Endodermal cell (in vitro differentiated cells): ENCODE measurements around the gene CLSTN2. TPM values are rescaled to one million over a fixed set of nuclear protein-coding genes. Genes with fewer than 3 reads are reported as not detected.

Experiments used
- DNase-seq: peaks from one replicate; pipeline ENCODE4 v3.0.0-alpha.2; 2017
- H3K27ac ChIP-seq: 2 replicates; pipeline ENCODE4 v1.5.1; 2013; ENCODE audit warnings: mild to moderate bottlenecking, low read depth, low read length, moderate library complexity
- H3K27me3 ChIP-seq: 2 replicates; pipeline ENCODE4 v1.6.1; 2013; ENCODE audit warnings: mild to moderate bottlenecking, low read length, moderate library complexity; ENCODE audit not compliant: insufficient read depth, control insufficient read depth, poor library complexity, severe bottlenecking
- H3K36me3 ChIP-seq: 2 replicates; pipeline ENCODE4 v1.7.0; 2013; ENCODE audit warnings: mild to moderate bottlenecking, low read length, moderate library complexity; ENCODE audit not compliant: control insufficient read depth, insufficient read depth
- H3K4me1 ChIP-seq: one replicate; pipeline ENCODE4 v1.7.0; 2013; ENCODE audit warnings: low read length; ENCODE audit not compliant: control insufficient read depth, insufficient read depth
- H3K4me3 ChIP-seq: 2 replicates; pipeline ENCODE4 v1.5.1; 2013; ENCODE audit warnings: mild to moderate bottlenecking, low read length, moderate library complexity
- H3K9ac ChIP-seq: 2 replicates; pipeline ENCODE4 v1.6.1; 2013; ENCODE audit warnings: mild to moderate bottlenecking, low read length, moderate library complexity; ENCODE audit not compliant: poor library complexity, severe bottlenecking; ENCODE audit errors: extremely low read depth
- H3K9me3 ChIP-seq: 2 replicates; pipeline ENCODE4 v1.6.1; 2013; ENCODE audit warnings: mild to moderate bottlenecking, low read length, moderate library complexity; ENCODE audit not compliant: control insufficient read depth
- H3K27ac Mint-ChIP-seq: 2 replicates; pipeline ENCODE4 v1.8.0; 2020; ENCODE audit warnings: mixed read lengths
- H3K27me3 Mint-ChIP-seq: 2 replicates; pipeline ENCODE4 v1.8.0; 2021; ENCODE audit warnings: mild to moderate bottlenecking, mixed read lengths; ENCODE audit not compliant: insufficient read depth
- H3K36me3 Mint-ChIP-seq: 2 replicates; pipeline ENCODE4 v1.8.0; 2020; ENCODE audit warnings: low read depth, mixed read lengths
- H3K4me1 Mint-ChIP-seq: 2 replicates; pipeline ENCODE4 v1.8.0; 2020; ENCODE audit warnings: mixed read lengths
- H3K4me3 Mint-ChIP-seq: 2 replicates; pipeline ENCODE4 v1.8.0; 2020; ENCODE audit warnings: mild to moderate bottlenecking, moderate library complexity, mixed read lengths
- H3K9me3 Mint-ChIP-seq: 2 replicates; pipeline ENCODE4 v1.8.0; 2020; ENCODE audit warnings: mild to moderate bottlenecking, mixed read lengths
- WGBS, 2 experiments: methylation state at CpG; one replicate each; pipeline versions ENCODE4 v1.1.5 to v1.1.7; 2013; ENCODE audit warnings: missing lambda C conversion rate in 2 of 2, mixed read lengths in 1 of 2; ENCODE audit not compliant: insufficient coverage in 1 of 2, insufficient read length in 1 of 2; 5-methylcytosine and 5-hydroxymethylcytosine counted together
- total RNA-seq, 2 donors: library from RNA; stranded (reverse); fragmentation: NEBNext Ultra II Directional in 1 of 2; extraction: Animal tissue kit (Norgen Biotek cat#: 25700) in 1 of 2; gene quantifications; 2 replicates in 1 of 2; 3 replicates in 1 of 2; pipeline ENCODE4 v1.2.1, GENCODE V29; 2021
- TF ChIP-seq, protein P1 (sequence below): fragments of 200-600 bp; sonication (generic); conservative IDR thresholded peaks from 2 replicates; pipeline ENCODE4 v1.5.0; 2021; ENCODE audit warnings: antibody characterized with exemption, mild to moderate bottlenecking

Gene CLSTN2
- total RNA-seq, 2 donors from 2014 or later: 0.13 to 0.42 TPM

GRCh38 chr3:140134231-140134965, 199.4 kb downstream of the CLSTN2 start:
- peaks cover 46% of the 10 kb centered on the region for H3K27me3 Mint-ChIP-seq
- DNase-seq: no peak
- TF ChIP-seq, protein P1, sequence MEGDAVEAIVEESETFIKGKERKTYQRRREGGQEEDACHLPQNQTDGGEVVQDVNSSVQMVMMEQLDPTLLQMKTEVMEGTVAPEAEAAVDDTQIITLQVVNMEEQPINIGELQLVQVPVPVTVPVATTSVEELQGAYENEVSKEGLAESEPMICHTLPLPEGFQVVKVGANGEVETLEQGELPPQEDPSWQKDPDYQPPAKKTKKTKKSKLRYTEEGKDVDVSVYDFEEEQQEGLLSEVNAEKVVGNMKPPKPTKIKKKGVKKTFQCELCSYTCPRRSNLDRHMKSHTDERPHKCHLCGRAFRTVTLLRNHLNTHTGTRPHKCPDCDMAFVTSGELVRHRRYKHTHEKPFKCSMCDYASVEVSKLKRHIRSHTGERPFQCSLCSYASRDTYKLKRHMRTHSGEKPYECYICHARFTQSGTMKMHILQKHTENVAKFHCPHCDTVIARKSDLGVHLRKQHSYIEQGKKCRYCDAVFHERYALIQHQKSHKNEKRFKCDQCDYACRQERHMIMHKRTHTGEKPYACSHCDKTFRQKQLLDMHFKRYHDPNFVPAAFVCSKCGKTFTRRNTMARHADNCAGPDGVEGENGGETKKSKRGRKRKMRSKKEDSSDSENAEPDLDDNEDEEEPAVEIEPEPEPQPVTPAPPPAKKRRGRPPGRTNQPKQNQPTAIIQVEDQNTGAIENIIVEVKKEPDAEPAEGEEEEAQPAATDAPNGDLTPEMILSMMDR: no peak
- peaks cover 3% of the 10 kb centered on the region for H3K4me1 ChIP-seq
- no peak overlapping the region for H3K4me3 ChIP-seq
- H3K36me3 ChIP-seq: no peaks in the 10 kb centered on the region
- no peaks in the 10 kb centered on the region for H3K9me3 ChIP-seq
- H3K4me1 Mint-ChIP-seq: peaks cover 23% of the 10 kb centered on the region
- H3K4me3 Mint-ChIP-seq: no peak overlapping the region
- no peaks in the 10 kb centered on the region for H3K27me3 ChIP-seq
- 94% methylated on average over 3 to 5 of the region's 5 CpGs for WGBS, 2 experiments
- H3K9ac ChIP-seq: no peak overlapping the region
- no peaks in the 10 kb centered on the region for H3K36me3 Mint-ChIP-seq
- H3K9me3 Mint-ChIP-seq: no peaks in the 10 kb centered on the region
- no peak overlapping the region for H3K27ac Mint-ChIP-seq
- no peak overlapping the region for H3K27ac ChIP-seq

- 41 to 59% methylated on average over 3 to 4 of the region's 4 CpGs for WGBS, 2 experiments
Measured at GRCh38 chr3:140135461-140135860, 200.5 kb downstream of the CLSTN2 start.

DNA sequence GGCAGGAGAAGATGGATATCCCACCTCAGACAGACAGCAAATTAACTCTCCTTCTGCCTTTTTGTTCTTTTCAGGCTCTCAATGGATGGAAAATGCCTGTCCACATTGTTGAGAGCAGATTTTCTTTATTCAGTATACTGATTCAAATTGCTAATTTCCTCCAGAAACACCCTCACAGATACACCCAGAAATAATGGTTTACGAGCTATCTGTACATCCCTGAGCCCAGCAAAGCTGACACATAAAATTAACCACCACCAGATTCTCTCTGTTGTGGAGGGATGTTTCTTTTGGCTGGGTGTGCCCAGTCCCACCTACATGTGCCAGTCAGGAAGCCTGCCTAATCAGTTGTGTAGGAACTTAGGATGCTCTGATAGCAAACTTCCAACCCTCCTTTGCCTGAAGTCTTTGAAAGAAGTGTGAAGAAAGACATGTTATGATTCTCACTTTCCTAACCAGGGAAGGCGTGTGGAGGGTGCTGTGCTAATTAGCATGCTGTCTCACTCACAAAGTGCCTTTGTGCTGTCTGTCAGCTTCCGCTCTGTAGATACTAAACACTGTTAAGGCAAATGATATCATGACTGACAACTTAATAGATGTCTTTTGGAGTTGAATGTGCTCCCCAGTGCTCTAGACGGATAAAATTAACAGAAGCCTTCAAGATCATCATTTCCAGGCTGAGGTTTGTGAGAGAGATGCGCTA, 208.5 kb downstream of the CLSTN2 start:
- Histone ChIP-seq H3K27me3 (peaks cover 9% of the 10 kb centered on the region), H3K4me3 (no peak overlapping the region), H3K36me3 (no peaks in the 10 kb centered on the region), H3K27ac (no peak overlapping the region), H3K9ac (no peak overlapping the region), H3K9me3 (no peaks in the 10 kb centered on the region), H3K4me1 (peaks cover 14% of the 10 kb centered on the region)
- Mint-ChIP-seq H3K36me3 (no peaks in the 10 kb centered on the region), H3K4me1 (peaks cover 18% of the 10 kb centered on the region), H3K27ac (no peak overlapping the region), H3K27me3 (peaks cover 64% of the 10 kb centered on the region), H3K9me3 (no peaks in the 10 kb centered on the region), H3K4me3 (no peak overlapping the region)
- WGBS, 2 experiments: 57 to 86% methylated on average over 1 to 5 of the region's 5 CpGs
- no peak for DNase-seq
- TF ChIP-seq, protein P1: no peak

More at GRCh38 chr3:140135461-140135860, 200.5 kb downstream of the CLSTN2 start:
- H3K4me3 Mint-ChIP-seq: no peak overlapping the region
- peaks cover 21% of the 10 kb centered on the region for H3K4me1 Mint-ChIP-seq
- H3K36me3 Mint-ChIP-seq: no peaks in the 10 kb centered on the region
- Histone ChIP-seq H3K9me3 (no peaks in the 10 kb centered on the region), H3K27me3 (no peaks in the 10 kb centered on the region), H3K4me3 (no peak overlapping the region), H3K4me1 (peaks cover 3% of the 10 kb centered on the region), H3K27ac (no peak overlapping the region), H3K9ac (no peak overlapping the region), H3K36me3 (no peaks in the 10 kb centered on the region)
- H3K27me3 Mint-ChIP-seq: peaks cover 43% of the 10 kb centered on the region
- TF ChIP-seq, protein P1: no peak
- H3K27ac Mint-ChIP-seq: no peak overlapping the region
- H3K9me3 Mint-ChIP-seq: no peaks in the 10 kb centered on the region
- DNase-seq: no peak
